Mammary epithelial cell (primary cell): ENCODE data around the gene MCM3AP.

Source experiments
- CTCF ChIP-seq, 2 donors: IDR thresholded peaks in 1 of 2; conservative IDR thresholded peaks in 1 of 2; 2 replicates each; pipeline ENCODE4 v1.5.1; 2011 to 2012; ENCODE audit warnings: inconsistent platforms in 2 of 2, low read length in 2 of 2, mild to moderate bottlenecking in 2 of 2, control low read depth in 1 of 2, low read depth in 1 of 2; ENCODE audit not compliant: insufficient read depth in 1 of 2; ENCODE audit errors: extremely low read depth in 1 of 2
- EZH2 ChIP-seq: IDR thresholded peaks from 2 replicates; pipeline ENCODE4 v1.6.1; 2012; ENCODE audit warnings: low read length, inconsistent platforms, borderline replicate concordance

- TF ChIP-seq CTCF (conservative IDR thresholded peaks at IDR 0.05 in 1 of 2, IDR thresholded peaks at IDR 0.05 in 1 of 2; ENCODE audit: extremely low read depth in 1 of 2, insufficient read depth in 1 of 2, low read depth in 1 of 2, low read length in 2 of 2) (no peak), EZH2 (no peak)
Observed at GRCh38 chr21:46265736-46266525, 19.5 kb downstream of the MCM3AP start.
